ENCODE measurements around the gene TBC1D22A. TPM values are rescaled to one million over a fixed set of nuclear protein-coding genes. Genes with fewer than 3 reads are reported as not detected.
"Not testable (repeated sequence)": the region's sequence is repeated elsewhere in the genome, so short reads cannot be mapped to it uniquely, and the experiment has no call there.

The TBC1D22A gene
- polyA plus RNA-seq, 1 of the 3 experiments (the other 2 are of a cell fraction), result 16.5 TPM

DNA sequence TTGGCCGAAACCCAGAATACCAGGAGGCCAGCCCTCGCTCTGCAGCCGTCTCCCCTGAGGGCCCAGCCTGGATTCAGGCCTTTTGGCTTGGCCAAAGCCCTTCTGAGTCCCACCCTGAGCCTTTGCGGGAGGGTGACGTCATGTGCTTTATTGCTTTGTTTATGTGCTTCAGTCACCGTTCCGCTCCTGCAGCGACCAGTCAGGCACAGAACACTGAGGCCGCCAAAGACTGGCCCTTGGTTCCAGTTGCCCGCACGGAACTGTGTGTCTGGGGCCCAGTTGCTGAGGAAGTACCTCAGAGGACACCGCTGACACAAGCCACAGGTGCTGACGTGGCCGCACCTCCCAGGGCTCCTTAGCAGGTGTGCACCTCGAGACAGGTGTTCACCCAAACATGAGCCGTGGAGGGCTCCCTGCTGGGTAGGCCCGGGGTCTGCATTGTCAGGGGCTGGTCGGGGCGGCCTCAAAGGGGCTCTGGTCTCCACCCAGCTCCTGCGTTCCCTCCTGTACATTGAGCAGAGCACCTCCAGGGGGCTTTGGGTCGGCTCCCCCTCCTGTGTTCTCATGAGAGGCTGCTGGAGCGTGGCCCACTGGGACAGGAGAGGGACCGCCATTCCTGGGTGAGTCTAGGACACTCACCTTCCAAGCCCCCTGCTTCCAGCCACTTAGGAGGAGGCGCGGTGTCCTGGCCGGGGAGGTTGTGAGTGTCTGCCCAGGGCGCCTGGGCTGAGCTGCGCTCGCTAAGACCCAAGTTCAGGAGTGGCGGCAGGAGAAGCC is 376.8 kb downstream of the TBC1D22A start:
- Histone ChIP-seq H3K4me3 (ENCODE audit: low read depth in 2 of 2, low read length in 1 of 2) (no peak overlapping the region), H3F3A (replicated peaks; ENCODE audit: insufficient read depth) (no peaks in the 10 kb centered on the region), H3K27me3 (ENCODE audit: insufficient read depth) (no peaks in the 10 kb centered on the region), H4K20me1 (ENCODE audit: insufficient read depth) (no peaks in the 10 kb centered on the region), H3K36me3 (replicated peaks in 1 of 2; ENCODE audit: control insufficient read depth in 1 of 2, insufficient read depth in 2 of 2, low read length in 1 of 2) (no peaks in the 10 kb centered on the region), H3K4me1 (ENCODE audit: control insufficient read depth in 1 of 2, insufficient read depth in 2 of 2, low read depth in 1 of 2, low read length in 1 of 2) (peaks cover 0 to 2% of the 10 kb centered on the region in 2 experiments; a peak in 1 of 4 replicates), H3K9me2 (no peaks in the 10 kb centered on the region), H3K4me2 (no peak overlapping the region), H3K79me2 (ENCODE audit: insufficient read depth) (no peaks in the 10 kb centered on the region), H3K9me3 (no peaks in the 10 kb centered on the region), H2AFZ (ENCODE audit: low read depth) (no peak overlapping the region), H3K9ac (no peak overlapping the region), H3K27ac (ENCODE audit: low read depth in 2 of 2, low read length in 1 of 2) (no peak overlapping the region)
- no peak for TF ChIP-seq ZBTB33 (IDR thresholded peaks at IDR 0.05; ENCODE audit: borderline replicate concordance, low read depth)
- TF ChIP-seq, protein P1, sequence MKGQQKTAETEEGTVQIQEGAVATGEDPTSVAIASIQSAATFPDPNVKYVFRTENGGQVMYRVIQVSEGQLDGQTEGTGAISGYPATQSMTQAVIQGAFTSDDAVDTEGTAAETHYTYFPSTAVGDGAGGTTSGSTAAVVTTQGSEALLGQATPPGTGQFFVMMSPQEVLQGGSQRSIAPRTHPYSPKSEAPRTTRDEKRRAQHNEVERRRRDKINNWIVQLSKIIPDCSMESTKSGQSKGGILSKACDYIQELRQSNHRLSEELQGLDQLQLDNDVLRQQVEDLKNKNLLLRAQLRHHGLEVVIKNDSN (IDR thresholded peaks at IDR 0.05; ENCODE audit: borderline replicate concordance, low read depth), result no peak
- no peak for TF ChIP-seq FOXJ3 (CRISPR knock-in tag; IDR thresholded peaks at IDR 0.05)
- no peak for TF ChIP-seq MAX (IDR thresholded peaks at IDR 0.05; ENCODE audit: low read depth)
- POLR2A ChIA-PET, result no interaction called here
- WGBS (ENCODE audit: low lambda C conversion rate), result no CpG with 5 or more reads among the region's 30 CpGs
- DNase-seq, result no peak
- CTCF ChIA-PET, result no interaction called here

DNA sequence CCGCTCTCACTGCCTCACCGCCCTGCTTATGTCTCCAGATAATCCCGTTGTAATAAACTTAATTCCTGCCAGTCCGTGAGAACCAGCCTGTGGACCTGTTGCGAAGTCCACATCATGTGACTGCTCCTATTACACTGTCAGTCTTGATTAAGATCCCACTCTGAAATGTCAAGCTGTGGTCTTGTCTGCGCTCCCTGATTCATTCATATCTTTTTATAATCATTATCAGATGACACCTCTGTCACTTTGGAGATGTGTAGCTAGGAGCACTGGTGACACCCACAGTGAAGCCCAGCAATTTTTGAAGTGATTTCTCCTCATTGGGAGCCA is 377.3 kb downstream of the TBC1D22A start:
- no peaks in the 10 kb centered on the region for H3K27me3 ChIP-seq (ENCODE audit: insufficient read depth)
- no peak overlapping the region for H3K4me2 ChIP-seq
- H3K36me3 ChIP-seq (replicated peaks in 1 of 2; ENCODE audit: control insufficient read depth in 1 of 2, insufficient read depth in 2 of 2, low read length in 1 of 2), result no peaks in the 10 kb centered on the region
- POLR2A ChIA-PET, result no interaction called here
- H3K79me2 ChIP-seq (ENCODE audit: insufficient read depth), result no peaks in the 10 kb centered on the region
- H2AFZ ChIP-seq (ENCODE audit: low read depth), result no peak overlapping the region
- CTCF ChIA-PET, result no interaction called here
- H4K20me1 ChIP-seq (ENCODE audit: insufficient read depth), result no peaks in the 10 kb centered on the region
- H3K4me3 ChIP-seq (ENCODE audit: low read depth in 2 of 2, low read length in 1 of 2), result no peak overlapping the region
- no peak for DNase-seq
- no peaks in the 10 kb centered on the region for H3K9me3 ChIP-seq
- no peaks in the 10 kb centered on the region for H3F3A ChIP-seq (replicated peaks; ENCODE audit: insufficient read depth)
- no peak for TF ChIP-seq RCOR1 (IDR thresholded peaks at IDR 0.05; ENCODE audit: low read length)
- no peak overlapping the region for H3K9ac ChIP-seq
- peaks cover 0 to 2% of the 10 kb centered on the region in 2 experiments; a peak in 1 of 4 replicates for H3K4me1 ChIP-seq (ENCODE audit: control insufficient read depth in 1 of 2, insufficient read depth in 2 of 2, low read depth in 1 of 2, low read length in 1 of 2)
- H3K27ac ChIP-seq (ENCODE audit: low read depth in 2 of 2, low read length in 1 of 2), result no peak overlapping the region
- no peaks in the 10 kb centered on the region for H3K9me2 ChIP-seq
- 73% methylated on average over 5 of the region's 6 CpGs for WGBS (ENCODE audit: low lambda C conversion rate)

GRCh38 chr22:47140975-47141374 is 378.5 kb downstream of the TBC1D22A start:
- H3F3A ChIP-seq (replicated peaks; ENCODE audit: insufficient read depth); H3K27ac ChIP-seq (ENCODE audit: low read depth in 2 of 2, low read length in 1 of 2): not testable (repeated sequence)
- 95% methylated on average over 7 of the region's 8 CpGs for WGBS (ENCODE audit: low lambda C conversion rate)

More at GRCh38 chr22:47140975-47141374, 378.5 kb downstream of the TBC1D22A start:
- H3K36me3 ChIP-seq (replicated peaks in 1 of 2; ENCODE audit: control insufficient read depth in 1 of 2, insufficient read depth in 2 of 2, low read length in 1 of 2); DNase-seq; H3K4me3 ChIP-seq (ENCODE audit: low read depth in 2 of 2, low read length in 1 of 2); H3K4me2 ChIP-seq; POLR2A ChIA-PET; CTCF ChIA-PET; H3K9me3 ChIP-seq; H3K27me3 ChIP-seq (ENCODE audit: insufficient read depth); H3K79me2 ChIP-seq (ENCODE audit: insufficient read depth); H3K9me2 ChIP-seq; H3K9ac ChIP-seq; H4K20me1 ChIP-seq (ENCODE audit: insufficient read depth); H2AFZ ChIP-seq (ENCODE audit: low read depth): not testable (repeated sequence)
- peaks cover 0 to 13% of the 10 kb centered on the region in 2 experiments; a peak in 1 of 4 replicates for H3K4me1 ChIP-seq (ENCODE audit: control insufficient read depth in 1 of 2, insufficient read depth in 2 of 2, low read depth in 1 of 2, low read length in 1 of 2)
